Kidney epithelial cell (primary cell): Measurements from ENCODE around the gene COG4. TPM values are rescaled to one million over a fixed set of nuclear protein-coding genes. Genes with fewer than 3 reads are reported as not detected.

Experiments
- DNase-seq: peaks from one replicate; pipeline ENCODE4 v3.0.0-alpha.2; 2010; ENCODE audit warnings: low read depth
- H3K27me3 ChIP-seq: 2 replicates; pipeline ENCODE4 v1.6.0; 2011; ENCODE audit warnings: low read length; ENCODE audit not compliant: control insufficient read depth, insufficient read depth
- H3K36me3 ChIP-seq: 2 replicates; pipeline ENCODE4 v1.5.1; 2011; ENCODE audit warnings: low read length; ENCODE audit not compliant: control insufficient read depth, insufficient read depth
- H3K4me3 ChIP-seq: 2 replicates; pipeline ENCODE4 v1.5.1; 2011; ENCODE audit warnings: low read depth, mild to moderate bottlenecking, control low read depth, low read length
- total RNA-seq: library from RNA; depleted of rRNA; stranded (reverse); fragments of >200 nt; gene quantifications from 2 replicates; pipeline ENCODE4 v1.2.3, GENCODE V29; 2015
- TF ChIP-seq, protein P1 (sequence below): IDR thresholded peaks from 2 replicates; pipeline ENCODE4 v1.5.1; 2011; ENCODE audit warnings: mild to moderate bottlenecking, moderate library complexity, low read length, control low read depth, inconsistent platforms; ENCODE audit not compliant: insufficient read depth, poor library complexity, severe bottlenecking

The COG4 gene
- total RNA-seq, 1 donor from 2014 or later, result 46.4 TPM

DNA sequence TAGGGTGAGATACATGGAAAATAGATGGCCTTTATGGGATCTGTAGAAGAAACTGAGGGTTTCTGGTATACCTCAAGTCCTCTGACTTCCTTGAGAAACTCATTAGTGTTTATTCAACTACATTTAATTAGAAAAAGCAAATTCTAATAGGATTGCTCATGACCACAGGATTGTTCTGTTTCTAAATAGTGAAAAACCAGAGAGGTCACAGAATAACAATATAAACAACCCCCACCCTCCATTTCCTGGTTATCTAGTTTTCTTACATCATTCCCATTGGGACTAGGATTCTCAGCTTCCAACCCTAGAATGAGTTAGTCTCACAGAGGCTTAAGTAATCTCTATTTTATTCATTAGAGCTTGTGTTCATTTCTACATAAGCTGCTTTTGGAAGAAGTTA is 30.3 kb upstream of the COG4 start:
- H3K27me3 ChIP-seq, result no peaks in the 10 kb centered on the region
- TF ChIP-seq, protein P1, sequence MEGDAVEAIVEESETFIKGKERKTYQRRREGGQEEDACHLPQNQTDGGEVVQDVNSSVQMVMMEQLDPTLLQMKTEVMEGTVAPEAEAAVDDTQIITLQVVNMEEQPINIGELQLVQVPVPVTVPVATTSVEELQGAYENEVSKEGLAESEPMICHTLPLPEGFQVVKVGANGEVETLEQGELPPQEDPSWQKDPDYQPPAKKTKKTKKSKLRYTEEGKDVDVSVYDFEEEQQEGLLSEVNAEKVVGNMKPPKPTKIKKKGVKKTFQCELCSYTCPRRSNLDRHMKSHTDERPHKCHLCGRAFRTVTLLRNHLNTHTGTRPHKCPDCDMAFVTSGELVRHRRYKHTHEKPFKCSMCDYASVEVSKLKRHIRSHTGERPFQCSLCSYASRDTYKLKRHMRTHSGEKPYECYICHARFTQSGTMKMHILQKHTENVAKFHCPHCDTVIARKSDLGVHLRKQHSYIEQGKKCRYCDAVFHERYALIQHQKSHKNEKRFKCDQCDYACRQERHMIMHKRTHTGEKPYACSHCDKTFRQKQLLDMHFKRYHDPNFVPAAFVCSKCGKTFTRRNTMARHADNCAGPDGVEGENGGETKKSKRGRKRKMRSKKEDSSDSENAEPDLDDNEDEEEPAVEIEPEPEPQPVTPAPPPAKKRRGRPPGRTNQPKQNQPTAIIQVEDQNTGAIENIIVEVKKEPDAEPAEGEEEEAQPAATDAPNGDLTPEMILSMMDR, result no peak
- no peak for DNase-seq
- H3K4me3 ChIP-seq, result no peak overlapping the region
- peaks cover 3% of the 10 kb centered on the region for H3K36me3 ChIP-seq

- peaks cover 3% of the 10 kb centered on the region for H3K36me3 ChIP-seq
- DNase-seq, result no peak
- TF ChIP-seq, protein P1, result no peak
- no peaks in the 10 kb centered on the region for H3K27me3 ChIP-seq
- H3K4me3 ChIP-seq, result no peak overlapping the region
Measured at GRCh38 chr16:70552675-70553074, 29.3 kb upstream of the COG4 start.

GRCh38 chr16:70551788-70552187 is 28.4 kb upstream of the COG4 start:
- no peaks in the 10 kb centered on the region for H3K27me3 ChIP-seq
- no peak overlapping the region for H3K4me3 ChIP-seq
- TF ChIP-seq, protein P1, result no peak
- H3K36me3 ChIP-seq, result peaks cover 2% of the 10 kb centered on the region
- DNase-seq, result no peak

DNA sequence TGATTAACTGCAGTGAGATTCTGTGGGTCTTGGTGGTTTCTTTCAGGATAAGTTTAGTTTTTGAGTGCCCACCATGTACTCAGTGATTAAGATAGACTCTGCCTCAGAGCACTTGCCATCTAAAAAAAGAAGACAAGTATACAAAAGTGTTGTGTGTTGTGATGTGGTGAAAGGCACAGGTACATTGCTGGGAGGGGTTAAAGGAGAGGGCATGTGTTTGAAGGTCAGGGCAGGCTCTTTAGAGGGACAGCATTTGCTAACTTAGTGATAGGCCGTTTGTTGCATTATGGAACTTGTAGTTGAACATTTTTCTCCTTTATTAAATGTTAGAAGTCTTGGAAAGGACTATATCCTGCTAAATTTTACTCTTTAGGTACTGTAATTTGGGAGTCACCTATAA is 26.7 kb upstream of the COG4 start:
- DNase-seq, result no peak
- TF ChIP-seq, protein P1, result no peak
- Histone ChIP-seq H3K4me3 (no peak overlapping the region), H3K27me3 (no peaks in the 10 kb centered on the region), H3K36me3 (peaks cover 2% of the 10 kb centered on the region)

GRCh38 chr16:70548936-70549335 is 25.6 kb upstream of the COG4 start:
- Histone ChIP-seq H3K27me3 (no peaks in the 10 kb centered on the region), H3K36me3 (no peaks in the 10 kb centered on the region), H3K4me3 (no peak overlapping the region)
- no peak for DNase-seq
- TF ChIP-seq, protein P1, result no peak

GRCh38 chr16:70544548-70544947 is 21.2 kb upstream of the COG4 start:
- TF ChIP-seq, protein P1, result no peak
- no peak for DNase-seq
- no peak overlapping the region for H3K4me3 ChIP-seq
- peaks cover 2% of the 10 kb centered on the region for H3K36me3 ChIP-seq
- H3K27me3 ChIP-seq, result no peaks in the 10 kb centered on the region
